ENCODE data around the gene GTF2F2. TPM values are rescaled to one million over a fixed set of nuclear protein-coding genes. Genes with fewer than 3 reads are reported as not detected.

GTF2F2 gene
- total and polyA plus RNA-seq, 8 donors, result 15.5 to 26.7 (median 23.8) TPM

- H3K4me1 ChIP-seq, result peaks cover 23 to 81% of the 10 kb centered on the region in 2 donors
- TF ChIP-seq, protein P1, sequence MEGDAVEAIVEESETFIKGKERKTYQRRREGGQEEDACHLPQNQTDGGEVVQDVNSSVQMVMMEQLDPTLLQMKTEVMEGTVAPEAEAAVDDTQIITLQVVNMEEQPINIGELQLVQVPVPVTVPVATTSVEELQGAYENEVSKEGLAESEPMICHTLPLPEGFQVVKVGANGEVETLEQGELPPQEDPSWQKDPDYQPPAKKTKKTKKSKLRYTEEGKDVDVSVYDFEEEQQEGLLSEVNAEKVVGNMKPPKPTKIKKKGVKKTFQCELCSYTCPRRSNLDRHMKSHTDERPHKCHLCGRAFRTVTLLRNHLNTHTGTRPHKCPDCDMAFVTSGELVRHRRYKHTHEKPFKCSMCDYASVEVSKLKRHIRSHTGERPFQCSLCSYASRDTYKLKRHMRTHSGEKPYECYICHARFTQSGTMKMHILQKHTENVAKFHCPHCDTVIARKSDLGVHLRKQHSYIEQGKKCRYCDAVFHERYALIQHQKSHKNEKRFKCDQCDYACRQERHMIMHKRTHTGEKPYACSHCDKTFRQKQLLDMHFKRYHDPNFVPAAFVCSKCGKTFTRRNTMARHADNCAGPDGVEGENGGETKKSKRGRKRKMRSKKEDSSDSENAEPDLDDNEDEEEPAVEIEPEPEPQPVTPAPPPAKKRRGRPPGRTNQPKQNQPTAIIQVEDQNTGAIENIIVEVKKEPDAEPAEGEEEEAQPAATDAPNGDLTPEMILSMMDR (IDR thresholded peaks at IDR 0.05), result no peak
- H3K27ac ChIP-seq, result peak overlapping the region in 1 of 2 donors; percentile 65
- no peak for ATAC-seq
- intact Hi-C loops (cut with DNase I), result no loop called here
- H3K27me3 ChIP-seq, result no peaks in the 10 kb centered on the region
- H3K36me3 ChIP-seq, result peaks cover 0 to 22% of the 10 kb centered on the region in 2 donors
- DNase-seq, result no peak
- H3K9me3 ChIP-seq, result no peaks in the 10 kb centered on the region
- no peak overlapping the region for H3K4me3 ChIP-seq
Measured at GRCh38 chr13:45331123-45331619, 210.9 kb downstream of the GTF2F2 start.

DNA sequence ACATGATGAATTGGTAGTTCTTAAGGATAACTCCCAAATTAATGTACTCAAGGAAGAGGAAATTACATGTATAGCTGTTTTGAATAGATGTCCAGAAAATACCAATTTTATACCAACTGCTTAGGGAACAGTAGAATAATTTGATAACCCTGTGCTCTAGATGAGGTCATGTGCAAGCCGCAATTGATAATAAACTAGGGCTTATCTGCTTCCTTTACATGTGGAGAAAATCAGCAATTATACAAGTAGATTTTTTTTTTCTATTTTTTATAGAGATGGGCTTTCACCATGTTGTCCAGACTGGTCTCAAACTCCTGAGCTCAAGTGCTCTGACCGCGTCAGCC, 211.4 kb downstream of the GTF2F2 start:
- no peak for DNase-seq
- TF ChIP-seq, protein P1 (IDR thresholded peaks at IDR 0.05), result no peak
- Histone ChIP-seq H3K27me3 (no peaks in the 10 kb centered on the region), H3K4me3 (no peak overlapping the region), H3K27ac (peak overlapping the region in 1 of 2 donors; percentile 65), H3K4me1 (peaks cover 28 to 82% of the 10 kb centered on the region in 2 donors), H3K36me3 (peaks cover 0 to 27% of the 10 kb centered on the region in 2 donors), H3K9me3 (no peaks in the 10 kb centered on the region)
- no peak for ATAC-seq
- intact Hi-C loops (cut with DNase I), result no loop called here

DNA sequence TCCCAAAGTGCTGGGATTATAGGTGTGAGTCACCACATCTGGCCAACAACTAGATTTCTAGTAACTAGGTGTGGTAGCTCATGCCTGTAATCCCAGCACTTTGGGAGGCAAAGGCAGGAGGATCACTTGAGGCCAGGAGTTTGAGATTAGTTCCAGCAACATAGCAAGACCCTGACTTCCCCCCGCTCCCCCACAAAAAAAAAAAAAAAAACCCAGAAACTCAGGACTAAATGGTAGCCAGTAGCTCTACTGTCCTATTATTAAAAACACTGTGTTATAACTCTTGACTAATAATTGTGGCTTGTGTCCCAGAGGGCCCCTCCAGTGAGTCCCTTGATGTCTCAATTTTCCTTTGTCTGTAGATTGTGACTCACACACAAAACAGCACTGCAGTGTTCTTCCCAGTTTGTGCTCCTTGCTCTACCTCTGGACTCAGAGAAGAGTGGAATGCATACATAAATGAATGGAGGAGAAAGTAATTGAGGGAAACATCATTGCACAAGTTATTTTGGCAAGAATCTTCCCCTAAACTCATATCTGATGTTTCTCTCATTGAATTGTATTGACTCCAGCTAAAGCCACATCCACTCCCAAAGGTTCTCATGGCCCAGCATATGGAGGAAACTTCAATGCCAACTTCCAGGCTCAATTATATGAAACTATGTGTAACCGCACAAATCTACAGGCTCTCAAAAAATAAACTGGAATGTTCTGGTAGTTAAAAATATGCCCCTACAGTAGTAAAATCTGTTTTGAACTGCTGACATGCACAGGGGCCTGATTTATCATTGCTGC, 211.9 kb downstream of the GTF2F2 start:
- peak; percentile 26 for ATAC-seq
- peak in 1 of 4 donors; percentile 32 for DNase-seq
- Histone ChIP-seq H3K4me1 (peaks cover 29 to 88% of the 10 kb centered on the region in 2 donors), H3K36me3 (peaks cover 0 to 32% of the 10 kb centered on the region in 2 donors), H3K4me3 (no peak overlapping the region), H3K27ac (peak overlapping the region; percentile 21 to 65), H3K9me3 (no peaks in the 10 kb centered on the region), H3K27me3 (no peaks in the 10 kb centered on the region)
- TF ChIP-seq, protein P1 (IDR thresholded peaks at IDR 0.05), result no peak
- intact Hi-C loops (cut with DNase I), result no loop called here

DNA sequence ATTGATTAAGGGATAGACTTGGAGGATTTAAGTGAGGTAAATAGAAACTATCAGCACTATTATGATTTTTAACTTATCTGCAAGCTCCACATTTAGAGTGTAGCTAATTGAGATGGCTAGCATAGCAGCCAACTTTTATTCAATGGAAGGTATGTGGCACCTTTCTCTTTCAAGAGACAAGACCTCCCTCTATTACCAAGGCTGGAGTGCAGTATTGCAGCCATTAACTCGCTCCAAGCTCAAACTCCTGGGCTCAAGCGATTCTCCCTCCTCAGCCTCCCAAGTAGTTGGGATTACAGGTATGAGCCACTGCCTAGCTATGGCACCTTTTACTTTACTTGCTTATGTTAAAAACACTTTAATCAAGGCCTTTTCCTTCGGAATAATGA, 212.5 kb downstream of the GTF2F2 start:
- H3K36me3 ChIP-seq, result peaks cover 0 to 38% of the 10 kb centered on the region in 2 donors
- no peak overlapping the region for H3K4me3 ChIP-seq
- H3K27me3 ChIP-seq, result no peaks in the 10 kb centered on the region
- H3K9me3 ChIP-seq, result no peaks in the 10 kb centered on the region
- intact Hi-C loops (cut with DNase I), result no loop called here
- no peak for ATAC-seq
- TF ChIP-seq, protein P1 (IDR thresholded peaks at IDR 0.05), result no peak
- H3K27ac ChIP-seq, result peak overlapping the region in 1 of 2 donors; percentile 65
- no peak for DNase-seq
- H3K4me1 ChIP-seq, result peaks cover 33 to 93% of the 10 kb centered on the region in 2 donors

DNA sequence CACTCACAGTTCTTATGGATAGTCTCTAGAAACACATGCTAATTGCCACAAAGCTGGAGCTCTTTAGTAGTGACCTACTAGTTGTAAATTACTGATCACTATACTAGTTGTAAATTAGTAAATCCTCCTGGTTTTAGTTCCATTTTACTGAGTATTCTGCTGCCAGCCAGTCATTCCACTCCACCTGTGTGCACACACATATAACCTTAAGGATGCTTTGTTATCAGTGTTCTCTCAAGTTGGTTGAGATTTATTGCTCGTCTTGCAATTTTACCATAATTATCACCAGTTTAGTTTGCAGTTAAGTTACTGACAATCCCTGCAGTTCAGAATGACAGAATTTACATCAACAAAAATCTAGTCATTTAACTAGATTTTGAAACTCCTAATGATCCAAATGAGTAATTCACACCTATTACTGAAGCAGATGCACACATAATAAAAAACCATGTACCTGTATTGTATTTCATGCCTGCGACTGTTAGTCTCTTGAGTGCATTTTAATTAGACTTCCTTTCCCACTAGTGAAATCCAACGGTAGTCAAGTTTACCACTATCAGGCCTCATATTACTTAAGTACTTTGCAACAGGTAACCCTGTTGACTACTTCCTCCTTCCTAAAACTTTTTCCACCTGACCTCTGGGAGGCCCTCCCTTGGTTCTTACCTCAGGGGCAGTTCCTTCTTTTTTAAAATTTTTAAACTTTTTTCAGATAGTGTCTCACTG, 213.1 kb downstream of the GTF2F2 start:
- Histone ChIP-seq H3K27ac (peak overlapping the region in 1 of 2 donors; percentile 65), H3K4me3 (no peak overlapping the region), H3K36me3 (peaks cover 0 to 44% of the 10 kb centered on the region in 2 donors), H3K4me1 (peaks cover 38 to 99% of the 10 kb centered on the region in 2 donors), H3K9me3 (no peaks in the 10 kb centered on the region), H3K27me3 (no peaks in the 10 kb centered on the region)
- TF ChIP-seq, protein P1 (IDR thresholded peaks at IDR 0.05), result no peak
- no peak for ATAC-seq
- intact Hi-C loops (cut with DNase I), result no loop called here
- no peak for DNase-seq

Measured in left lung (tissue), 10 donors.